Measurements from ENCODE around the gene CEP250. TPM values are rescaled to one million over a fixed set of nuclear protein-coding genes. Genes with fewer than 3 reads are reported as not detected.
A peak's percentile ranks its signal among the peaks of the same experiment; 100 is the strongest.
"Not testable (repeated sequence)": the region's sequence is repeated elsewhere in the genome, so short reads cannot be mapped to it uniquely, and the experiment has no call there.

Gene CEP250
- total RNA-seq, 1 donor from 2014 or later = 39.1 TPM

- DNase-seq (ENCODE audit: low spot score); ATAC-seq; intact Hi-C loops (cut with DNase I): not testable (repeated sequence)
Observed at GRCh38 chr20:35555461-35555860, 100.1 kb downstream of the CEP250 start.

DNA sequence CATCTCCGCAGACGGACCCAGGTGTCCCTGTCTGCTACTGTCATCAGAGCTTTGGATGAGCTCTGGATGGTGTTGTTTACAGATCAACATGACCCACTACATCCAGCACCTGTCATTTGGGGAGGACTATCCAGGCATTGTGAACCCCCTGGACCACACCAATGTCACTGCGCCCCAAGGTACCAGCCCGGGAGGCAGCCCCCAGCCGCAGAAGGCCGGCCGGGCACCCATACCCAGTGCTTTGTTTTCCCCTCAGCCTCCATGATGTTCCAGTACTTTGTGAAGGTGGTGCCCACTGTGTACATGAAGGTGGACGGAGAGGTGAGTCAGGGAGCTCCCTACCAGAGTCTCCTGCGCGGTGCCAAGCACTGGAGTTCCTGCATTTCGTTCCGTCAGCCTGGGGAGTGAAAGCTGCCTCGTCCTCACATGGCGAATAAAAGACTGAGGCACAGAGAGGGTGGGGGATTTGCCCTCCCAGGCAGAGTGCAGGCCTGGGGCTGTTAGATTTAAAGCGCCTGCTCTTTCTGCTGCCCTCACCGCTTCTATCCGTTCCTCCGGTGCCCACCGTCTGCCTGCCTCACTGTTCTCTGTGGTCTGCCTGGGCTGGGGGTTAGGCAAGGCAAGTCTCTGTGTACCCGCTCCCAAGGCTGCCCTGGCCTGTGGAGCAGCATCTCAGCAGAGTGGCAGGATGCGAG, 100.7 kb downstream of the CEP250 start:
- intact Hi-C loops (cut with DNase I) = no loop called here
- no peak for DNase-seq (ENCODE audit: low spot score)
- ATAC-seq = no peak

- ATAC-seq (no peak), DNase-seq (ENCODE audit: low spot score) (no peak)
- intact Hi-C loops (cut with DNase I) = no loop called here
Observed at GRCh38 chr20:35556871-35557270, 101.5 kb downstream of the CEP250 start.

- ATAC-seq = no peak
- intact Hi-C loops (cut with DNase I) = no loop called here
- no peak for DNase-seq (ENCODE audit: low spot score)
Observed at GRCh38 chr20:35558451-35558850, 103.1 kb downstream of the CEP250 start.

DNA sequence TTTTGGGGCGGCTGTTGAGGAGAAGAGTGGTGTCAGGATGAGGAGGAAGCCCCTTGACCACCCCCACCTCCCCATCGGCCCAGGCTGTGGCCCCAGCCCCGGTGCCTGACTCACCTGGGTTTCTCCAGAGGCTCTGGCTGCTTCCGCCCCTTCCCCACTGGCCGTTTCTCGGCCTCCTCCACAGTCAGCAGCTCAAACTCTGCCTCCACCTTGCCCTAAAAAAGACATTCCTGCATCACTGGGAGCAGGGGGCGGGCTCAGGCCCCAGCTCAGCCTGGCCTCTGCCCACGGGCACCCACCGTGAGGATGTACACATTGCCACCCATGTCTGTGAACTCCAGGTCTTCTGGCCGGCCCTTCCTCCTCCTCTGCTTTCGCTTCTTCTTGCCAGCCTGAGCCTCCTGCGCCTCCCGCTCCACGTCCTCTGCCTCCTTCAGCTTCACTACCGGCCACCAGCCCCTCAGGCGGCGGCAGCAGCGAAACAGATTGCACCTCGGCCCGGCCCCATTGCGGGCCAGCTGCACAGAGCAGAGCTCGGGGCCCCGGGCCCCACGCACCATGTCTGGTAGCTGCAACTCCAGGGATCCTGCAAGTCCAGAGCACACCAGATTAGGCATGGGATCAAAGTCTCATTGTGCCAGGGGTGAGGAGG, 103.8 kb downstream of the CEP250 start:
- intact Hi-C loops (cut with DNase I) = no loop called here
- ATAC-seq (no peak), DNase-seq (ENCODE audit: low spot score) (no peak)

DNA sequence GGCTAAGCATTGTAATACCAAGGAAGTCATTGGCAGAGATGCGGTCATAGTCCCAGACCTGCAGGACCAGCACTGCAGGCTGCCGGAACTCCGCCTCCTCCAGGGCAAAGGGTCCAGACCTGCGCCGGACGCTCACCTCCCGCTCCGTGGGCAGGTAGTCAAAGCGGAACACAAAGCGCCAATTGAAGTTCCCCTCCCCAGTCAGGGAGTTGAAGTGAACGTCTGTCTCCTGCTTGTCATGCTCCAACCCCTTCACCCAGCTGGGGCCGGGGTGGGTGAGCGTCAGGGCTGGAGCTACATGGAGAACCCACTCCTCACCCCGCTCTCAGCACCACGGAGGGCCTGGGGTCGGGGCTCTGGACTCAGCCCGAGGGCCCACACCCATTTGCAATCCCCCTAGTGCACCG, 104.7 kb downstream of the CEP250 start:
- ATAC-seq = no peak

DNA sequence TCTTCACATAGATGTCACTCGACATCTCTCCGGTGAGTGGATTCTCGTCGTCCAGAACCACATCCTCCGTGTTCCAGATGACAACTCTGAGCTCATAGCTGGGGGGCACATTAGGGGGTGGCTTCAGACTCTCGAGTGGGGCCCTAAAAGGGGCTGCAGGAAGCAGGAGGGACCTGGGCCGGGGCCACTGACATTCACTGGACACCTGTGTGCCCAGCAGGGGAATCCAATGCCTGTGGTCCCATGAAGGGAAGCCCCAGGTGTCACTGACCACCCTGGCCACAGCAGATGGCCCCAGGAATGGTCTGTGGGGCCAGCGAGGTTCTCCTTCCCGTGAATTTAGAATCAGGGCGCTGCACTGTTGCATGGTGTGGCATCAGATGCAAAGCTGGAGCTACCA, 105.1 kb downstream of the CEP250 start:
- ATAC-seq = no peak
- intact Hi-C loops (cut with DNase I) = no loop called here
- no peak for DNase-seq (ENCODE audit: low spot score)

More for the DNA sequence above, 104.7 kb downstream of the CEP250 start:
- DNase-seq (ENCODE audit: low spot score) = no peak
- intact Hi-C loops (cut with DNase I) = no loop called here

GRCh38 chr20:35561268-35561667, 105.9 kb downstream of the CEP250 start:
- ATAC-seq (peak; percentile 30), DNase-seq (ENCODE audit: low spot score) (no peak)
- intact Hi-C loops (cut with DNase I) = no loop called here

- no peak for ATAC-seq
Observed at GRCh38 chr20:35561671-35562070, 106.3 kb downstream of the CEP250 start.

GRCh38 chr20:35562541-35563110, 107.2 kb downstream of the CEP250 start:
- ATAC-seq = no peak
- intact Hi-C loops (cut with DNase I) = no loop called here
- no peak for DNase-seq (ENCODE audit: low spot score)

More at GRCh38 chr20:35561671-35562070, 106.3 kb downstream of the CEP250 start:
- DNase-seq (ENCODE audit: low spot score) = no peak
- intact Hi-C loops (cut with DNase I) = no loop called here

GRCh38 chr20:35563834-35564233, 108.4 kb downstream of the CEP250 start:
- ATAC-seq = no peak
- DNase-seq (ENCODE audit: low spot score) = no peak
- intact Hi-C loops (cut with DNase I) = no loop called here

GRCh38 chr20:35564905-35565304, 109.5 kb downstream of the CEP250 start:
- no peak for ATAC-seq
- intact Hi-C loops (cut with DNase I) = no loop called here
- DNase-seq (ENCODE audit: low spot score) = no peak

GRCh38 chr20:35568645-35569044, 113.2 kb downstream of the CEP250 start:
- intact Hi-C loops (cut with DNase I) = no loop called here

More at GRCh38 chr20:35568645-35569044, 113.2 kb downstream of the CEP250 start:
- DNase-seq (ENCODE audit: low spot score) = no peak
- ATAC-seq = no peak

Small RNA genes lying within 50 kb of the gene (microRNA-seq; reads per million reads assigned to microRNA genes)
- not detected for gene MIR1289-1

Other genes with a start within 250 kb of the CEP250 start
- gene MMP24, start 228.9 kb upstream of the CEP250 start, total RNA-seq = 0.49 TPM
- gene MMP24OS, start 177.5 kb upstream of the CEP250 start, total RNA-seq = 71.6 TPM
- 66.9 TPM for gene EIF6, start 170.8 kb upstream of the CEP250 start, total RNA-seq
- not detected for gene FAM83C, start 163.2 kb upstream of the CEP250 start, total RNA-seq
- gene UQCC1, start 43.6 kb upstream of the CEP250 start, total RNA-seq = 70.8 TPM
- gene GDF5, start 17.4 kb upstream of the CEP250 start, total RNA-seq = 0.22 TPM
- gene C20orf173, start 74.1 kb downstream of the CEP250 start, total RNA-seq = not detected
- gene ERGIC3, start 86.5 kb downstream of the CEP250 start, total RNA-seq = 143 TPM
- 4.5 TPM for gene SPAG4, start 160.2 kb downstream of the CEP250 start, total RNA-seq
- gene CPNE1, start 209.3 kb downstream of the CEP250 start, total RNA-seq = 167 TPM
- 77.7 TPM for gene RBM12, start 209.3 kb downstream of the CEP250 start, total RNA-seq
- 26.7 TPM for gene NFS1, start 243.8 kb downstream of the CEP250 start, total RNA-seq
- 63.8 TPM for gene ROMO1, start 243.8 kb downstream of the CEP250 start, total RNA-seq

Data from sciatic nerve (tissue), 2 donors.